GM23338 (cell line): Measurements from ENCODE around the gene CACNB2. TPM values are rescaled to one million over a fixed set of nuclear protein-coding genes. Genes with fewer than 3 reads are reported as not detected.

ENCODE experiments used
- ATAC-seq: fragments of 200-7000 bp; cut with Tn5 transposase; 3 replicates; pipeline ENCODE4 v1.9.1; 2020
- DNase-seq: peaks from one replicate; pipeline ENCODE4 v3.0.0-alpha.2; 2015; ENCODE audit warnings: low spot score
- H2AFZ ChIP-seq: fragments of 200-600 bp; sonication (generic); 2 replicates; pipeline ENCODE4 v1.8.0; 2016; ENCODE audit warnings: antibody characterized with exemption, mild to moderate bottlenecking, moderate library complexity
- H3F3A ChIP-seq: fragments of 200-600 bp; sonication (generic); replicated peaks from 2 replicates; pipeline ENCODE4 v1.8.0; 2017; ENCODE audit warnings: antibody characterized with exemption, mixed run types, low read depth
- H3K27ac ChIP-seq: fragments of 200-600 bp; sonication (generic); 2 replicates; pipeline ENCODE4 v1.6.1; 2016; ENCODE audit warnings: low read depth
- H3K27me3 ChIP-seq: fragments of 200-600 bp; sonication (generic); 2 replicates; pipeline ENCODE4 v1.8.0; 2016; ENCODE audit warnings: mild to moderate bottlenecking, mixed run types, moderate library complexity; ENCODE audit not compliant: insufficient read depth
- H3K36me3 ChIP-seq: fragments of 200-600 bp; sonication (generic); 2 replicates; pipeline ENCODE4 v1.8.0; 2016; ENCODE audit warnings: mild to moderate bottlenecking; ENCODE audit not compliant: insufficient read depth
- H3K4me1 ChIP-seq: fragments of 200-600 bp; sonication (generic); 2 replicates; pipeline ENCODE4 v1.8.0; 2016; ENCODE audit warnings: mild to moderate bottlenecking, moderate library complexity; ENCODE audit not compliant: insufficient read depth
- H3K4me2 ChIP-seq: fragments of 200-600 bp; sonication (generic); 2 replicates; pipeline ENCODE4 v1.7.1; 2017; ENCODE audit warnings: mixed run types
- H3K4me3 ChIP-seq: fragments of 200-600 bp; sonication (generic); 2 replicates; pipeline ENCODE4 v1.6.1; 2016; ENCODE audit warnings: mixed run types
- H3K79me2 ChIP-seq: fragments of 200-600 bp; sonication (generic); replicated peaks from 2 replicates; pipeline ENCODE4 v1.8.0; 2017; ENCODE audit warnings: mild to moderate bottlenecking; ENCODE audit not compliant: insufficient read depth
- H3K9me2 ChIP-seq: fragments of 200-600 bp; sonication (generic); 2 replicates; pipeline ENCODE4 v1.8.0; 2017; ENCODE audit not compliant: insufficient read depth
- H4K20me1 ChIP-seq: fragments of 200-600 bp; sonication (generic); replicated peaks from 2 replicates; pipeline ENCODE4 v1.8.0; 2017; ENCODE audit warnings: mild to moderate bottlenecking; ENCODE audit not compliant: insufficient read depth
- H3K27ac Mint-ChIP-seq: 2 replicates; pipeline ENCODE4 v1.8.0; 2020; ENCODE audit warnings: inconsistent platforms, mild to moderate bottlenecking, moderate library complexity, mixed read lengths
- H3K27me3 Mint-ChIP-seq: 3 replicates; pipeline ENCODE4 v1.8.0; 2022; ENCODE audit warnings: low read depth, mild to moderate bottlenecking, moderate library complexity, mixed read lengths, inconsistent platforms; ENCODE audit not compliant: insufficient read depth, poor library complexity
- H3K36me3 Mint-ChIP-seq: 3 replicates; pipeline ENCODE4 v1.8.0; 2021; ENCODE audit warnings: low read depth, mild to moderate bottlenecking, inconsistent platforms, moderate library complexity, mixed read lengths
- H3K4me1 Mint-ChIP-seq: 3 replicates; pipeline ENCODE4 v1.8.0; 2020; ENCODE audit warnings: mild to moderate bottlenecking, inconsistent platforms, mixed read lengths
- H3K4me3 Mint-ChIP-seq: 3 replicates; pipeline ENCODE4 v1.8.0; 2021; ENCODE audit warnings: moderate library complexity, mild to moderate bottlenecking, inconsistent platforms, mixed read lengths
- H3K9me3 Mint-ChIP-seq: 3 replicates; pipeline ENCODE4 v1.8.0; 2020; ENCODE audit warnings: moderate library complexity, mild to moderate bottlenecking, inconsistent platforms, mixed read lengths
- EZH2 ChIP-seq: fragments of 200-600 bp; sonication (generic); IDR thresholded peaks from one replicate; pipeline ENCODE4 v1.8.0; 2017; ENCODE audit warnings: antibody characterized with exemption, mild to moderate bottlenecking, low read depth; ENCODE audit not compliant: unreplicated experiment
- EZH2phosphoT487 ChIP-seq: fragments of 200-600 bp; sonication (generic); IDR thresholded peaks from one replicate; pipeline ENCODE4 v1.8.1; 2018; ENCODE audit warnings: antibody characterized with exemption; ENCODE audit not compliant: unreplicated experiment
- JUNB ChIP-seq: IDR thresholded peaks from one replicate; pipeline ENCODE4 v1.6.1; 2016; ENCODE audit warnings: antibody characterized with exemption; ENCODE audit not compliant: unreplicated experiment
- NANOG ChIP-seq: IDR thresholded peaks from 2 replicates; pipeline ENCODE4 v1.6.1; 2016; ENCODE audit warnings: antibody characterized with exemption, borderline replicate concordance
- POLR2AphosphoS5 ChIP-seq: IDR thresholded peaks from 2 replicates; pipeline ENCODE4 v1.6.1; 2016; ENCODE audit warnings: antibody characterized with exemption, low read depth
- STAT1 ChIP-seq: IDR thresholded peaks from one replicate; pipeline ENCODE4 v1.6.1; 2016; ENCODE audit warnings: antibody characterized with exemption; ENCODE audit not compliant: unreplicated experiment
- ZNF114 ChIP-seq: fragments of 250-450 bp; sonication (Bioruptor Pico); IDR thresholded peaks from 2 replicates; pipeline ENCODE4 v1.5.0; 2020; ENCODE audit warnings: mild to moderate bottlenecking, moderate library complexity
- ZNF331 ChIP-seq: fragments of 250-450 bp; sonication (Bioruptor Pico); IDR thresholded peaks from 2 replicates; pipeline ENCODE4 v1.5.0; 2020; ENCODE audit warnings: low read depth, mild to moderate bottlenecking, moderate library complexity
- polyA plus RNA-seq: library from polyadenylated mRNA; unstranded; fragments of >200 nt; fragmentation: Nextera tagmentation; extraction: Ambion mirVana; gene quantifications from 2 replicates; pipeline ENCODE4 v1.2.1, GENCODE V29; 2016
- total RNA-seq: library from RNA; depleted of rRNA; stranded (reverse); fragments of >200 nt; shearing (Covaris generic); gene quantifications from 2 replicates; pipeline ENCODE4 v1.2.3, GENCODE V29; 2014
- TF ChIP-seq, protein P1 (sequence below), 2 experiments: fragments of 200-600 bp in 1 of 2; sonication (generic) in 1 of 2; conservative IDR thresholded peaks; 2 replicates each; pipeline versions ENCODE4 v1.5.1 to v1.6.1; 2016 to 2017; ENCODE audit warnings: antibody characterized with exemption in 2 of 2, low read depth in 2 of 2, mild to moderate bottlenecking in 2 of 2, moderate library complexity in 1 of 2
- TF ChIP-seq, protein P2 (sequence below): IDR thresholded peaks from 2 replicates; pipeline ENCODE4 v1.6.1; 2016; ENCODE audit warnings: antibody characterized with exemption
- TF ChIP-seq, protein P3 (sequence below): IDR thresholded peaks from one replicate; pipeline ENCODE4 v1.6.1; 2018; ENCODE audit warnings: antibody characterized with exemption; ENCODE audit not compliant: unreplicated experiment
- TF ChIP-seq, protein P4 (sequence below): fragments of 250-450 bp; sonication (Bioruptor Pico); IDR thresholded peaks from 2 replicates; pipeline ENCODE4 v1.5.0; 2020; ENCODE audit warnings: mild to moderate bottlenecking, moderate library complexity

Gene CACNB2
- total and polyA plus RNA-seq, 2 experiments from 2014 or later: 5.0 to 5.9 TPM

DNA sequence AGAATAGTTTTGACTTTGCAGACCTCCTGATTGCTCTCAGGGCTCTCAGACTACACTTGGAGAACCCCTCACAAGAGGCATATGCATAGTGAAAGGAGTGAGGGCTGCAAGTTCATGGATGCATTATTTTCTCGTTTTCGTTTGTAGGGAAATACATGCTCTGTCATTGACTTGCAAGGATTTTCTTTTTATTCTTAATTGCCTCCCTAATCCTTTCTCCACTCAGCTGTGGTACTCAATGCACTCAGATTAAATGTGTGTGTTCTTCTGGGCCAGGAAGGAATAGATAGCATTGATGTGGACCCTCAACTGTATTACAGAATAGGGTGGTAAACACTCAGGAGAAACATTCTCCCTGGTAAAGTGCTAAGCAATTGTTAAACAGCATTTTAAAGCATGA, 188.7 kb downstream of the CACNB2 start (continued):
- TF ChIP-seq, protein P1, sequence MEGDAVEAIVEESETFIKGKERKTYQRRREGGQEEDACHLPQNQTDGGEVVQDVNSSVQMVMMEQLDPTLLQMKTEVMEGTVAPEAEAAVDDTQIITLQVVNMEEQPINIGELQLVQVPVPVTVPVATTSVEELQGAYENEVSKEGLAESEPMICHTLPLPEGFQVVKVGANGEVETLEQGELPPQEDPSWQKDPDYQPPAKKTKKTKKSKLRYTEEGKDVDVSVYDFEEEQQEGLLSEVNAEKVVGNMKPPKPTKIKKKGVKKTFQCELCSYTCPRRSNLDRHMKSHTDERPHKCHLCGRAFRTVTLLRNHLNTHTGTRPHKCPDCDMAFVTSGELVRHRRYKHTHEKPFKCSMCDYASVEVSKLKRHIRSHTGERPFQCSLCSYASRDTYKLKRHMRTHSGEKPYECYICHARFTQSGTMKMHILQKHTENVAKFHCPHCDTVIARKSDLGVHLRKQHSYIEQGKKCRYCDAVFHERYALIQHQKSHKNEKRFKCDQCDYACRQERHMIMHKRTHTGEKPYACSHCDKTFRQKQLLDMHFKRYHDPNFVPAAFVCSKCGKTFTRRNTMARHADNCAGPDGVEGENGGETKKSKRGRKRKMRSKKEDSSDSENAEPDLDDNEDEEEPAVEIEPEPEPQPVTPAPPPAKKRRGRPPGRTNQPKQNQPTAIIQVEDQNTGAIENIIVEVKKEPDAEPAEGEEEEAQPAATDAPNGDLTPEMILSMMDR (conservative IDR thresholded peaks at IDR 0.05; ENCODE audit: low read depth in 2 of 2): no peak
- TF ChIP-seq NANOG (no peak), JUNB (no peak), POLR2AphosphoS5 (no peak), ZNF114 (no peak), EZH2 (no peak), EZH2phosphoT487 (no peak), STAT1 (no peak), ZNF331 (CRISPR knock-in tag) (no peak)
- TF ChIP-seq, protein P2, sequence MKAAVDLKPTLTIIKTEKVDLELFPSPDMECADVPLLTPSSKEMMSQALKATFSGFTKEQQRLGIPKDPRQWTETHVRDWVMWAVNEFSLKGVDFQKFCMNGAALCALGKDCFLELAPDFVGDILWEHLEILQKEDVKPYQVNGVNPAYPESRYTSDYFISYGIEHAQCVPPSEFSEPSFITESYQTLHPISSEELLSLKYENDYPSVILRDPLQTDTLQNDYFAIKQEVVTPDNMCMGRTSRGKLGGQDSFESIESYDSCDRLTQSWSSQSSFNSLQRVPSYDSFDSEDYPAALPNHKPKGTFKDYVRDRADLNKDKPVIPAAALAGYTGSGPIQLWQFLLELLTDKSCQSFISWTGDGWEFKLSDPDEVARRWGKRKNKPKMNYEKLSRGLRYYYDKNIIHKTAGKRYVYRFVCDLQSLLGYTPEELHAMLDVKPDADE: no peak
- TF ChIP-seq, protein P3, sequence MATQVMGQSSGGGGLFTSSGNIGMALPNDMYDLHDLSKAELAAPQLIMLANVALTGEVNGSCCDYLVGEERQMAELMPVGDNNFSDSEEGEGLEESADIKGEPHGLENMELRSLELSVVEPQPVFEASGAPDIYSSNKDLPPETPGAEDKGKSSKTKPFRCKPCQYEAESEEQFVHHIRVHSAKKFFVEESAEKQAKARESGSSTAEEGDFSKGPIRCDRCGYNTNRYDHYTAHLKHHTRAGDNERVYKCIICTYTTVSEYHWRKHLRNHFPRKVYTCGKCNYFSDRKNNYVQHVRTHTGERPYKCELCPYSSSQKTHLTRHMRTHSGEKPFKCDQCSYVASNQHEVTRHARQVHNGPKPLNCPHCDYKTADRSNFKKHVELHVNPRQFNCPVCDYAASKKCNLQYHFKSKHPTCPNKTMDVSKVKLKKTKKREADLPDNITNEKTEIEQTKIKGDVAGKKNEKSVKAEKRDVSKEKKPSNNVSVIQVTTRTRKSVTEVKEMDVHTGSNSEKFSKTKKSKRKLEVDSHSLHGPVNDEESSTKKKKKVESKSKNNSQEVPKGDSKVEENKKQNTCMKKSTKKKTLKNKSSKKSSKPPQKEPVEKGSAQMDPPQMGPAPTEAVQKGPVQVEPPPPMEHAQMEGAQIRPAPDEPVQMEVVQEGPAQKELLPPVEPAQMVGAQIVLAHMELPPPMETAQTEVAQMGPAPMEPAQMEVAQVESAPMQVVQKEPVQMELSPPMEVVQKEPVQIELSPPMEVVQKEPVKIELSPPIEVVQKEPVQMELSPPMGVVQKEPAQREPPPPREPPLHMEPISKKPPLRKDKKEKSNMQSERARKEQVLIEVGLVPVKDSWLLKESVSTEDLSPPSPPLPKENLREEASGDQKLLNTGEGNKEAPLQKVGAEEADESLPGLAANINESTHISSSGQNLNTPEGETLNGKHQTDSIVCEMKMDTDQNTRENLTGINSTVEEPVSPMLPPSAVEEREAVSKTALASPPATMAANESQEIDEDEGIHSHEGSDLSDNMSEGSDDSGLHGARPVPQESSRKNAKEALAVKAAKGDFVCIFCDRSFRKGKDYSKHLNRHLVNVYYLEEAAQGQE: no peak

DNA sequence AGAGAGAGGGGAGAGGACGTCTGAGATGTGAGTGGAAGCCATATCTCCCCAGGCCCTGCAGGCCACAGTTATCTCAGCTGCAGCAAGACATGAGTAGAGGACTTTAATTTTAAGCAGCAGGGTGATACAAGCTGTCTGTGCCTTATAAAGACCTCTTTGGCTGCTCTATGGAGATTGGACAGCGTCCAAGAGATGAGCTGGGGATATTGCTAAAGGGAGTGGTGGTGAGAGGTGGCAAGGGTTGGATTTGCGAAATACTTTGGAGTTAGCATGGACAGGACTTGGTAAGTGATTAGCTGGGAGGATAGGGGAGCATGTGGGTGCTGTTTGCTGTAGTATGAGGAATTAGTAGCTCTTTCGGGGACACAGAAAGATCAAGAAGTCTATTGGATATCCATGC, 191.8 kb downstream of the CACNB2 start:
- ATAC-seq (no peak), DNase-seq (no peak)
- Mint-ChIP-seq H3K4me1 (0 out of 3 replicates have a peak, but pooled peaks cover 3% of the 10 kb centered on the region), H3K27ac (no peak overlapping the region), H3K27me3 (no peaks in the 10 kb centered on the region), H3K9me3 (no peaks in the 10 kb centered on the region), H3K4me3 (no peak overlapping the region), H3K36me3 (no peaks in the 10 kb centered on the region)
- Histone ChIP-seq H3K4me2 (no peak overlapping the region), H3K36me3 (no peaks in the 10 kb centered on the region), H3F3A (no peaks in the 10 kb centered on the region), H3K27ac (no peak overlapping the region), H4K20me1 (no peaks in the 10 kb centered on the region), H3K4me1 (no peaks in the 10 kb centered on the region), H3K9me2 (no peaks in the 10 kb centered on the region; the same call in 1 of the 2 replicates), H3K27me3 (no peaks in the 10 kb centered on the region), H3K79me2 (no peaks in the 10 kb centered on the region), H2AFZ (no peak overlapping the region), H3K4me3 (no peak overlapping the region)
- no peak for TF ChIP-seq STAT1
- TF ChIP-seq, protein P4, sequence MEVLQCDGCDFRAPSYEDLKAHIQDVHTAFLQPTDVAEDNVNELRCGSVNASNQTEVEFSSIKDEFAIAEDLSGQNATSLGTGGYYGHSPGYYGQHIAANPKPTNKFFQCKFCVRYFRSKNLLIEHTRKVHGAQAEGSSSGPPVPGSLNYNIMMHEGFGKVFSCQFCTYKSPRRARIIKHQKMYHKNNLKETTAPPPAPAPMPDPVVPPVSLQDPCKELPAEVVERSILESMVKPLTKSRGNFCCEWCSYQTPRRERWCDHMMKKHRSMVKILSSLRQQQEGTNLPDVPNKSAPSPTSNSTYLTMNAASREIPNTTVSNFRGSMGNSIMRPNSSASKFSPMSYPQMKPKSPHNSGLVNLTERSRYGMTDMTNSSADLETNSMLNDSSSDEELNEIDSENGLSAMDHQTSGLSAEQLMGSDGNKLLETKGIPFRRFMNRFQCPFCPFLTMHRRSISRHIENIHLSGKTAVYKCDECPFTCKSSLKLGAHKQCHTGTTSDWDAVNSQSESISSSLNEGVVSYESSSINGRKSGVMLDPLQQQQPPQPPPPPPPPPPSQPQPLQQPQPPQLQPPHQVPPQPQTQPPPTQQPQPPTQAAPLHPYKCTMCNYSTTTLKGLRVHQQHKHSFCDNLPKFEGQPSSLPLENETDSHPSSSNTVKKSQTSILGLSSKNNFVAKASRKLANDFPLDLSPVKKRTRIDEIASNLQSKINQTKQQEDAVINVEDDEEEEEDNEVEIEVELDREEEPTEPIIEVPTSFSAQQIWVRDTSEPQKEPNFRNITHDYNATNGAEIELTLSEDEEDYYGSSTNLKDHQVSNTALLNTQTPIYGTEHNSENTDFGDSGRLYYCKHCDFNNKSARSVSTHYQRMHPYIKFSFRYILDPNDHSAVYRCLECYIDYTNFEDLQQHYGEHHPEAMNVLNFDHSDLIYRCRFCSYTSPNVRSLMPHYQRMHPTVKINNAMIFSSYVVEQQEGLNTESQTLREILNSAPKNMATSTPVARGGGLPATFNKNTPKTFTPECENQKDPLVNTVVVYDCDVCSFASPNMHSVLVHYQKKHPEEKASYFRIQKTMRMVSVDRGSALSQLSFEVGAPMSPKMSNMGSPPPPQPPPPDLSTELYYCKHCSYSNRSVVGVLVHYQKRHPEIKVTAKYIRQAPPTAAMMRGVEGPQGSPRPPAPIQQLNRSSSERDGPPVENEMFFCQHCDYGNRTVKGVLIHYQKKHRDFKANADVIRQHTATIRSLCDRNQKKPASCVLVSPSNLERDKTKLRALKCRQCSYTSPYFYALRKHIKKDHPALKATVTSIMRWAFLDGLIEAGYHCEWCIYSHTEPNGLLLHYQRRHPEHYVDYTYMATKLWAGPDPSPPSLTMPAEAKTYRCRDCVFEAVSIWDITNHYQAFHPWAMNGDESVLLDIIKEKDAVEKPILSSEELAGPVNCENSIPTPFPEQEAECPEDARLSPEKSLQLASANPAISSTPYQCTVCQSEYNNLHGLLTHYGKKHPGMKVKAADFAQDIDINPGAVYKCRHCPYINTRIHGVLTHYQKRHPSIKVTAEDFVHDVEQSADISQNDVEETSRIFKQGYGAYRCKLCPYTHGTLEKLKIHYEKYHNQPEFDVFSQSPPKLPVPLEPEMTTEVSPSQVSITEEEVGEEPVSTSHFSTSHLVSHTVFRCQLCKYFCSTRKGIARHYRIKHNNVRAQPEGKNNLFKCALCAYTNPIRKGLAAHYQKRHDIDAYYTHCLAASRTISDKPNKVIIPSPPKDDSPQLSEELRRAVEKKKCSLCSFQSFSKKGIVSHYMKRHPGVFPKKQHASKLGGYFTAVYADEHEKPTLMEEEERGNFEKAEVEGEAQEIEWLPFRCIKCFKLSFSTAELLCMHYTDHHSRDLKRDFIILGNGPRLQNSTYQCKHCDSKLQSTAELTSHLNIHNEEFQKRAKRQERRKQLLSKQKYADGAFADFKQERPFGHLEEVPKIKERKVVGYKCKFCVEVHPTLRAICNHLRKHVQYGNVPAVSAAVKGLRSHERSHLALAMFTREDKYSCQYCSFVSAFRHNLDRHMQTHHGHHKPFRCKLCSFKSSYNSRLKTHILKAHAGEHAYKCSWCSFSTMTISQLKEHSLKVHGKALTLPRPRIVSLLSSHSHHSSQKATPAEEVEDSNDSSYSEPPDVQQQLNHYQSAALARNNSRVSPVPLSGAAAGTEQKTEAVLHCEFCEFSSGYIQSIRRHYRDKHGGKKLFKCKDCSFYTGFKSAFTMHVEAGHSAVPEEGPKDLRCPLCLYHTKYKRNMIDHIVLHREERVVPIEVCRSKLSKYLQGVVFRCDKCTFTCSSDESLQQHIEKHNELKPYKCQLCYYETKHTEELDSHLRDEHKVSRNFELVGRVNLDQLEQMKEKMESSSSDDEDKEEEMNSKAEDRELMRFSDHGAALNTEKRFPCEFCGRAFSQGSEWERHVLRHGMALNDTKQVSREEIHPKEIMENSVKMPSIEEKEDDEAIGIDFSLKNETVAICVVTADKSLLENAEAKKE: no peak
